Fibroblast of skin of right biceps (primary cell): ENCODE measurements around the gene NECTIN4.
"Not testable (repeated sequence)": the region's sequence is repeated elsewhere in the genome, so short reads cannot be mapped to it uniquely, and the experiment has no call there.

Source experiments
- DNase-seq: peaks from one replicate; pipeline ENCODE4 v3.0.0-alpha.2; 2013

NECTIN4 gene

DNA sequence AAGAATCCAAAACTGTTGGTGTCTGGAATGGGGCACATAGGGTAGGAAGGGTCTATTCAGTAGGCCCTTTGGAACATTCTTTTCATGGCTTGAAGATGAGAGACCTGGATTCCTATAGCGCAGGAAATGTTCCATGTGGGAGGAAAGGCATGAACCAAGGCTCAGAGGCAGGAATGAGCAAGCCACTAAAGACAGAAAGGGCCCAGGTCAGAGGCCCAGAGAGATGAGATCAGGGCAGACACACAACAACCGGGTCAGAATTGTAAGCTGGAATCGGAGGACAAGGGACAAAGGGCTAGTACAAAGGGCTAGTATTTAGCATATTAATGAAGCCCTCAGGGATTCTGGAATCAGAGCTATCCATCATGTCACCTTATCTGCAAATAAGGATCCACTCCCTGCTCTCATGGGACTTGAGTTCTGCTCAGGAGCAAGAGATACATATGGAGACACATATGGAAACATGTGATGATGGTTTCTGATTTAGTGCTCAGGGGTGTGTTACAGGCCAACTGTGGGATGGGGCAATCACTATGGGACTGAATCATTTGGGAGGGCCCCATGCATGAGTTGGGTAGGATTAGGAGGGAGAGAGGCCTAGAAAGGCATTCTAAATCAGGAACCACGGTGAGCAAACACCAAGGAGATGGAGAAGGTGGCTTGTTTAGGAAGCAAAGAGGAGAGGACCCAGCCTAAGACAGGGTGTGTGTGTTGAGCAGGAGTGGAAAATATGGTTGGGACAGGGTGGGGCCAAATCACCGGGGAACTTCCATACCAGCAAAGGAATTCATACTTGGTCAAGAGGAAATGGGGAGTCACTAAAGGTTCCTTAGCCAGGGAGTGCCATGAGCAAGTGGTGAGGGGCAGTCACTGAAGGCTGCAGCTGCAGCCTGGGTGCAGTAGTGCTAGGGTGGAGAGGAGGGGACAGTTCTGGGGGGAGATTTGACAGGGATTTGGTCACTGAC, 8.6 kb downstream of the NECTIN4 start:
- peak; percentile 51 for DNase-seq

DNA sequence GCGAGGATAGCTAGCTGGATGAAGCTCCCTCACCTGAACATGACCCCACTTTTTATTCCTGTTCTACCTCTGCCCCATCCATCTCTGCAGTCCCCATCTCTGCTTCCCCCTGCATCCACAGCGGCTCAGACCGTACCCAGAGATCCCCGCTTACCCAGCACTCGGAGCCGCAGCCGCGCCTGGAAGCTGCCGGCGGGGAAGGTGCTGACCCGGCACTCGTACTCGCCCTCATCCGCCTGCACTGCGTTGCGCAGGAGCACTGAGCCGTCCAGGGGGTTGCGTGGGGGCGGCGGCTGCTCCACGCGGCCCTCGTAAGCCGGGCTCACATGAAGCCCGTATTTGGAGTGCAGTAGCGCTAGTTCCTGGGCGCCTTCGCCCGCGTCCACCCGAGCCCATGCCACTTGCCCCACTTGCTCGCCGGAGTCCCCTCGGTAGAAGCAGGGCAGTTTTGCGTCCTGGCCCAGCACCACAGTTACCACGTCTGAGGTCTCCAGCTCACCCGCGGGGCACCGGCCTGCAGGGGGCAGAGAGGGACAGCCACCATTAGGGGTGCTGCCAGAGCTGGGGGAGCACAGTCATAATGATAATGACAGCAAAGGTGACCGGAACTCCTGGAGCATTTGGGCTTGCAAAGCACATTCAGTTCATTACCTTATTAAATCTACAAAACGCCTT, 9.8 kb downstream of the NECTIN4 start:
- no peak for DNase-seq

DNA sequence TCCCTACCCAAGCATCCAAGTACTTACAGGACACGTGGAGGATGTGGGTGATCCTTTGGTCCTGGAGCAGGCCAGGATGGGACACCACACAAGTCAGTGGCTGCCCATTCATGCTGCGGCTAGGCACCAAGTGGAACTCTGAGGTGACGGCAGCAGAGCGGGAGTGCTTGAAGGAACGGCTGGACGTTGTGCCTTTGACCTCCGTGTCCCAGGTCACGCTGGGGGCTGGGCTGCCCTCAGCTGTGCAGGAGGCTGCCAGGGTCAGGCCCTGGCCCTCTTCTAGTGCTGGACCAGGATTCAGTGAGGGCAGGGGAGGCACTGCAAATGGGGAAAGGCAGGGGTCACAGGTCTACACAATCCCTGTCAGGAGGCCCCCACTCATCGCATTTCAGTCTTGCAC, 11.9 kb downstream of the NECTIN4 start:
- DNase-seq: no peak

DNA sequence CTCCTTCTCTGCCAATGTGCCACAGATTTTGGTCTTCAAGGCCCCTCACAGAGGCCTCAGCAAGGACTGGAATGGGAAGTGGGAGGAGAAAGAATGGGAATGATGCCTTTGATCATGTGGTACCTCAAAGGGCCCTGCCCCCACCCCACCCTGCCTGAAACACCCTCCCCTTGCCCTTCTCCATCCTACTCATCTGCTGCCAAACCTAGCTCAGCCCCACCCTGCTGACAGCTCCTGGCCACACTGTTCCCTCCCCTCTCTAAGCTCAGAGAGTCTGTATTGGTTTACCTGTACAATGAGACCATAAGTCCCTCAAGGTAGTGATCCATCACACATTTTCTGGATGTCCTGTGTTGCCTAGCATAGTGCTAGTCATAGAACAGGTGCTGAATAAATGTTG, 12.9 kb downstream of the NECTIN4 start:
- DNase-seq: no peak

DNA sequence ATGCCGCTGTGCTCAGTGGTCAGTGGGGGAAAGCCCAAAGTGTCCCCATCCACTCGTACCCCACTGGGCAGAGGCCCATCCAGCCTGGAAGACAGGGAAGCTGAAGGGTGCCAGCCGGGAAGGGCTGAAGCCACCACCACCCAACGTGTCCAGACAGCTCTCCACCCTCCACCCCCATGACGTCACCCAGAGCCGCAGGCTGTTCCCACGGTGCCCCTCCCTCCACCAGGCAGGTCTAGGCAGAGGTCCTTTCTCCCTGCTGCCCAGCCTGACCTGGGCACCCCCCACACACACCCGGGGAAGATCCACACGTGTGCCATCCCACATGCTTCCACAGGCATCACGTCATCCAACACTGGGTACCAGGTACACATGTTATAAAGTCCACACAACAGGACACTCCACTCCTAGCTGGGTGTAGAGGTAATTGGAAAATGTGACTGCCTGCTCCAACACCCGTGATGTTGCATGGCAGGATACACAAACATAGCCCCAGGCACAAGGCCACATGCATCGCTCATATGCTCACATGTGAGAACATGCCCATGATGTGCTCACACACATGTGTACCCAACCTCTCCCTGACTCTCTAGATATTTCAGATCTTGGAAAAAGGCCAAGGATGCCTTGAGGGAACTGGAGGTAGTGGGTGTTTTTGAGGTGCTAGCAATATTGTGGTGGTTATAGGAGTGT, 14.5 kb downstream of the NECTIN4 start:
- no peak for DNase-seq

DNA sequence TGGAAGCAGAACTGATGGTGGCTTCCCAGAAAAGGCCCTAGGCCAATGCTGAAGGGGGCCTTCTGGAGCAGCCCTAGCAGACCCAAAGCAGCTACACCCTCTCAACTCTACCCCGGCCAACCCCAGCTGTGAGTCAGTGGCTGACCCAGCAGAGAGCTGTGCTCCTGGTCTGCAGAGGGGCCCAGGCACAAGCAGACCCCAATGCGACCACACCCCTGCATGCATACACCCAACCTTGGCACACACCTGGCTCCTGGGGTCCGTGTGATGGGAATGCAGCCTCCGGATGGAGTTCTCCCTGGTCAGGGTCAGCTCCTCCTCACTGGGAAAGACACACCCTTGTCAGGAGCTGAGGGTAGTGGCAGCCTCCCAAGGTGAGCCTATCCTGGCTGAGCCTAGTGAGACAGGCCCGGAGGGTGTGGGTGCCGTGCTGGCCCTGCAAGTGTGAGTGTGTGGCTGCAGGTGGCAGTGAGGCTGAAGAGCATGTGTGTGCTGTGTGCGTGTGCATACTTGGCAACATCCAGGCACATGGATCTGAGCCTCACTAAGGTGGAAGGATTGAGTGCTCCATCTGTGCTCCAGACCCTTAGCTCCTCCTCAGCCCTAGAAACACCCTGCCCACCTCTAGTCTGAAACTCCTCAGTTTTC, 15.8 kb downstream of the NECTIN4 start:
- no peak for DNase-seq

DNA sequence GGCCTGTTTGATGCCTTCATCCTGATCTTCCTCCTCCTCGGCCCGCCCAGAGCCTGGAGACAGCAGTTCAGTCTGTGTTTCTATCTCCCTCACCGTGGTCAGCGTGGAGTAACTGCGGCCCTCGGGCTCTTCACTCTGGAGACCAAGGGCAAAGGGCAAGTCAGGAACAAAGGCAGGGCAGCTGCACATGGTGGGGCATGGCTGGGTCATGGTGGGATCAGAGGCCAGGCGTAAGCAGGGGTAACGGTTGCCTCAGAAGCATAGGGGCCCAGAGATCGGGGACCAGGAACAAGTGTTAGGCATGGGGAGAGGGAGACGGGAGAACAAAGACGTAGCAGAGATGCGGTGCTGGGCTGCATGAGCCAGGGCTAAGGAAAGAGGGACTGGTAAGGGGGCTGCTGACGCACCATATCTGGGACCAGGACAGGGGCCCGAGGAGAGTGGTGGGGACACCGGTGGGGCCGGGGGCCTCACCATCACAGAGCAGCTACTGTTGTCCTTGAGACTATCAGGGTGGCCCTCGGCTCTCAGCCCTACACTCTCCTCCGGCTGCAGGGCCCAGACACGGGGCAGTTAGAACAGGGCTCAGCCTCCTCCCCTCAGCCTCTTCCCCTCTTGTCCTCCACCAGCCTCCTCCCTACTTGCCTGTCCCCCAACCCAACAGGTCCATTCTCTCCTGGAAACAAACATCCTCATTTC, 16.5 kb downstream of the NECTIN4 start:
- DNase-seq: no peak

DNA sequence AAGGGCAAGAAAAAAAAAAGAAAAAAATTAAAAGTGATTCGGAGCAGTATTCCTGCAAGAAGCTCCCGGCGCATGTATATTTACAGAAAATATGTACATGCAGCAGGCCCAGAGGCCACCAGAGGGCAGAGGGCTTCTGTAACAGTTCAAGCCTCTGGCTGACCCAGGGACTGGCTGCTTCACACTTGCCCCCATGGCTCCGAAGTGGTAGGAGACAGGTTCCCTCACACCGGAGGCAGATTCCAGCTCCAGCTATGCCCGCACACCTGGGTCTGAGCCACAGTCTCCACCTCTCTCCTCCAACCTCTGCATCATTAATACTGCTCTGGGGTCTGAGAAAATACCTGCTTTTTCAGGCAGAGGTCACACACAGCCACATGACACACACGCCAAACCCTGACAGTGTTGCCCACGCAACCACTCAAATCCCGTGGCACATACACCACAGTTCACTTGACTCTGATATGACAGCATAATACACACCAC, 17.4 kb downstream of the NECTIN4 start:
- DNase-seq: peak; percentile 52

DNA sequence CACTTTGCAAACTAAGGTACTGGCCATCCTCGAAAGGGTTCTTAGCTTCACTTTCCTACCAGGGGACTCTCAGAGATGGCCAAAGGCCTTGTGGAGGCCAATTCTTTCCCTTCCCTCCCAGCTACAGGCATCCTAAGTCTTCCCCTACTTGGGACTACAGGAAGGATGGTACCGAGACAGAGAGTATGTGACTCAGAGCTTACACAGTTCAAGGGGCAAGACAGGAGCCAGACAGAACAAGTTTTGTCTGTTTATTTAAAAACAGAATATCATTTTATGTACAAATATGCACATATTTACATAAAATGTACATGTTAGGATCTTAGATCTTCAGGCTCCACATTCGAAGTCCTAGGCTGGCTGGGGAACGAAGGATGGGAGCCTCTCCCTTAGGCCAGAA, 18.6 kb downstream of the NECTIN4 start:
- no peak for DNase-seq

DNA sequence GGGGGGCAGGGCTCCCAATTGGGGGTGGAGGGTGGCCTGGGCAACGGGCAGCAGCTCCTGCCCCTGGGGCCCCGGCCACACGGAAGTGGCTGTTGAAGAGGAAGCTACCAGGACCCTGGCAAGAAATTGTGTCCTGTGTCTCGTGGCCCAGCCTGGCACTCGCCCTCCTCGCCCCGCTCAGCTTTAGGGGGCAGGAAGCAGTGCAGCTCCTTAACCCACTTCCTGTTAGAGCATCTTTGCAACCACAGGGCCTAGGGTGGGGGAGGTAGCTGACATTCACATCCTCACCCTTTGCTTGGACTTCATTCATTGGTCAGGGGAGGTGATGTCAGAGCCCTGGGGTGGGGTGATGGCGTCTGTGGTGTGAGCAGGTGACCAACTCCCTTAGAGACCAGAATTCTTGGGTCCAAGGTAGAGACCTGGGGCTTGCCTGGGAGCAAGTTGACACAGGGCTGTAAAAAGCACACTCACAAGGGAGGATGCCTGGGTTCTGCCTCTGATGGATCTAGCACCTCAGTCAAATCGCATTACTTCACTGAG, 19.6 kb downstream of the NECTIN4 start, which contains the start of gene ARHGAP30:
ARHGAP30 (minus strand) TSS at position 161 of the 540 bp plus-strand sequence. CDS start 267 bp downstream, outside the sequence.
- peak; percentile 20 for DNase-seq

DNA sequence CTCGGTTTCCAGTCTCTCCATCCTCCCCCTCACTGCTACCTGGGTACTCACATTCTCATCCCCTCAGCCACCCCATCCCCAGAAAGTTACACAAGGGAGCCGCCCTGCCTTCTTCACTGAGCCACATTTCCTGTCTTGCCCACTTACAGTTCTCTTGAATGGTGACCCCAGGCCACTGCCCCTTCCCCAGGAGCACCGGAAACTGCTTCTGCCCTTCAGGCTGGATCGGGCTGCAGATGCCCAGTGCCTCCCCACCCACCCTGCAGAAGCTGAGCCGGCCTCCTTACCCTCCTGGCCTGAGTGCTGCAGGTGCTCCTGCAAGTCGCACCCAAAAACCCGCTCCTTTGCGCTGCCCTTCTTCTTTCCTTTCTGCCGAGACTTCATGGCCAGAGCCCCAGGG, 20.1 kb downstream of the NECTIN4 start:
- DNase-seq: no peak

DNA sequence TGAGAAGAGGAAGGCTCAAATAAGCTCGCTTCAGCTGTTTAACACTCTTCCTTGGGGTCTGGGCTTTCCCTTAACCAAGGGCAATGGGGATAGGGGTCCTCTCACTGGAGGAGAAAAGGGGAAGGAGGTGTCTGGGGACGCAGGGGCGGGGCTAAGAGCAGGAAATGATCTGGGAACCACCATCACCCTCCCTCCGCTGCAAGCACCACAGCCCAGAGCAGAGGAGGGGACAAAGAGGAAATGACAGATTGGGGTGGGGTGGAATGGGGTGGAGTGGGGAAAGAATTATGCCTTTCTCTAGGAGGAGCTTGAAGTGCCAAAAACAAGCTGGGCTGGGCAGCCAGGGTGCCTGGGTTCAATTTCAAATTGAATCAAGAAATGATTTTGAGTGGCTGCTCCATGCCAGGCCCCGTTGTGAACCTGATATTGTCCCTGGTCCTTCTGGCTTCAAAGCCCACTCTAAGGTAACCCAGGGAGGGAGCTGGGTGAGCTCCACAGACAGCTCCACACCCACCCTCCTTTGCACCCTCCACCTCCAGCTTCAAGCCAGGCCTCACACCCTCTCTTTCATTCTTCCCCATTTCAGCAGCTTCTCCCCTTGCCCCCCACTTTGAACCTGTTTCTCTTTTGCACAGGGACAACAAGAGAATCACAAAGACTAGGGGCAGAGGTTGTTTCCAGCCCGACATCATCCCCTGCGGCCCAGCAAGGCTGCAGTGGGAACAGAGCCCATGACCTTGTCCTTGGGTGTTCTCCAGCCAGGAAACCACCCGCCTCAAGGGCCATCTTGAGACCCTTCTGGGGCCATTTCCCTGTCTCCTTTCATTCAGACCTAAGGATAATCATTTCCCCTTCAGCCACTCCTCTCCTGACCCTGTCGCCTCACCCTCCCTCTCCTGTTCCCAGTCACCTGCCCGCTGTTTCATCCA, 20.8 kb downstream of the NECTIN4 start:
- DNase-seq: peak; percentile 17

DNA sequence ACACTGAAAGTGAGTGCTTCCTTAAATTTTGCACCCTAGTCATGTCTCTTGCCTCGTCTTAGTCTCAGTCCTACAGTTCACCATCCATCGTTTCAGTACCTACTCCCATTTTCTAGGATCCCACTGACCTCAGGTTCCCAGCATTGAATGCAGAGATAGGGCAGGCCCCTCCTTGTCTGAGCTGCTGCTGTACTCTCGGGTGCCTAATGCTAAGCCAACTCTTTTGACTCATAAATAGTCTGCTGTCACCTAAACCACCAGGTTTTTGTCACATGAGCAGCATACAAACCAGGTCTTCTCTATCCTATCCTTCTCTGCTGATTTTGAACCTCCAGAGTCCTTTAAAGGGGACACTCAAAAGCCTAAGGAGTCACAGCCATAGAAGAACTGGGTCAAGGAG, 22.7 kb downstream of the NECTIN4 start:
- no peak for DNase-seq

DNA sequence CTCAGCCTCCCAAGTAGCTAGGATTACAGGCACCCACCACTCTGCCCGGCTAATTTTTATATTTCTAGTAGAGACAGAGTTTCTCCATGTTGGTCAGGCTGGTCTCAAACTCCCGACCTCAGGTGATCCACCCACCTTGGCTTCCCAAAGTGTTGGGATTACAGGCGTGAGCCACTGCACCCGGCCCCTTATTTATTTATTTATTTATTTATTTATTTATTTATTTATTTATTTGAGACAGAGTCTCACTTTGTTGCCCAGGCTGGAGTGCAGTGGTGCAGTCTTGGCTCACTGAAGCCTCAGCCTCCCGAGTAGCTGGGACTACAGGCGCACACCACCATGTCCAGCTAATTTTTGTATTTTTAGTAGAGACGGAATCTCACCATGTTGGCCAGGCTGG, 23.7 kb downstream of the NECTIN4 start:
- DNase-seq: not testable (repeated sequence)

DNA sequence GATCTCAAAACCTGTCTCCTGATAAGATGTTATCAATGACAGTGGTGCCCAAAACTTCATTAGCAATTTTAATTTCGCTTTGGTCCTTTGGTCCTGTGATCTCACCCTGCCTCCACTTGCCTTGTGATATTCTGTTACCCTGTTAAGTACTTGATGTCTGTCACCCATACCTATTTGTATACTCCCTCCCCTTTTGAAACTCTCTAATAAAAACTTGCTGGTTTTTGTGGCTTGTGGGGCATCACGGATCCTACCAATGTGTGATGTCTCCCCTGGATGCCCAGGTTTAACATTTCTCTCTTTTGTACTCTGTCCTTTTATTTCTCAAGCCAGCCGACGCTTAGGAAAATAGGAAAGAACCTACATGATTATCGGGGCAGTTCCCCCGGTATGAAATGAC, 25.4 kb downstream of the NECTIN4 start:
- not testable (repeated sequence) for DNase-seq

DNA sequence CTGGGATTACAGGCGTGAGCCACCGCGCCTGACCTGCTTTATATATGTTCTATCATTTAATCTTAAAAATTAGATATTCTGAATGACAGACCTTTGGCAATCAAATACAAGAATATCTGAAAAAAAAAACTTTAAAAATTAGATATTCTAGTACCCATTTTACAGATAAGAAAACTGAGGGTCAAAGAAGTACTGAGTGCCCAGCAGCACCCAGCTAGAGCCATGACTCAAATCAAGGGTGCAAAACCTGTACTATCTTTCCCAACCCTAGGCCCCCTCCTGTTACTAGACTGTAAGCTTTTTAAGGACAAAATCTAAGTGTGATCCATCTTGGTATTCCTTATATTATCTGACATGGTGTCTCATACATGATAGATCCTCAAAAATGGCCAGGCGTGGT, 27.9 kb downstream of the NECTIN4 start:
- DNase-seq: no peak

DNA sequence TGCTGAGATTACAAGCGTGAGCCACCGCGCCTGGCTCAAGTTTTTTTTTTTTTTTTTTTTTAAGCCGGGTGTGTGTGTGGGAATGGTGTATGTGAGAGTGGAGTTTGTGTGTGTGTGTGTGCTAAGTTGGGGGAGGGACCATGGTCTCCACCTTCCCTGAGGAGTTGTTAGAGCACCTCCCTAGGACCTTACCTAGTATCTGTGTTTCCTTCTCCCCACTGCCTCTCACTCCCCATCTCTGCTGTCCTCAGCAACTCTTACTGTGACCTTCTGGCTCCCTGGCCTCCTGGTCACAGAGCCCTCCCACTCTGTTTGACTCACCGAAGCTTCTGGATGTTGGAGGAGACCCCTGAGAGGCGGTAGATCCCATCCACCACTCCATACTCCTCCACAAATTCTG, 30.1 kb downstream of the NECTIN4 start:
- no peak for DNase-seq

DNA sequence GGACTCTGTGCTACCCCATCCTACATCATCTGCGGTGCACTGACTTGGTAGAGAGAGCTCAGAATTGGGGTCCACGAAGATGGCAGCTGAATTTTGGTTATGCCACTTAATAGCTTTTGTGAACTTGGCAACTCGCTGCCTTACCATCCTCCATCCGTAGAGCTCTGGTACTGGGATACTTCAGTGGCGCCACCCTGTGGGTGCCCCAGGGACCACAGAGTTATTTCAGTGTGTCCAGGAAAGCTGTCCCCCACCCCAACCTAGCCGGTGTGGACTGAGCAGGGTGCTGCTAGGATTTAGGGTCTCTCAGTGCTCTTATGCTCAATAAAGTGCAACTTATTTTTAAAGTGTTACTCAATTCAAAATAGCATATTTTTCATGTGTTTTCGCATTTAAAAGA, 34.6 kb downstream of the NECTIN4 start:
- DNase-seq: no peak

DNA sequence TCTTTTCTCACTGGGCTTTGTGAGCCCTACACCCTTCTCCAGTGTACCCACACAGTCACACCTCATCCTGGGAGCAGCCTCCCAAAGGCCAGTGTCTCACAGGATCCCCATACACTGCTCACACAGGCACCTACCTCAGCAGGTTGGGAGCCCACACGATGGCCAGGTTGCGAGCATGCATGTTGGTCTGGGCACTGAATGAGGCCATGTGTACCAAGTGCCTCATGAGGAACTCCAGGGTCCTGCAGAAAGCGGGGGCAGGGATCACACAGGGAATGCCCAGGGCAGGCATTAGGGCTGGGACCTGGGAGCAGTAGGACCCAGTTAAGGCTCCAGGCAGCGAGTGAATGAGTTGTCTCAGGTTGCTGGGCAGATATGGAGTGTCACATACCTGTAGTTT, 35.1 kb downstream of the NECTIN4 start:
- DNase-seq: no peak

DNA sequence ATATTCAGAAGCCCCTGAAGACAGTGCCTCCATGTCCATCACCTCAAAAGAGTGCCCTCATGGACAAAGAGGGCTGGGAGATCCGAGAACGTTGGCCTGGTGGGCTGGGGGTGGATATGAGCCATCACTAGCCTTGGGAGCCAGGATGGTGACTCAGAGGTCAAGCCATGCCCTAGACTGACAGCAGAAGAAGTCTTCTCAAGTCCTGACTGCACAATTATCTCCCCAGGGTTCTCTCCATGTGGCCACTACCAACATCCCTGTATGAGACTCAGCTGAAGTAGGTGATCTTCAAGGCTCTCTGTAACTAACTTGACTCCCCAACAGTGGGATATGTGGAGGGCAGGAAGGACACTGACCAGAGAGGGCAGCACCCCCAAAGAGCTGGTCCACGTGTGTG, 36.5 kb downstream of the NECTIN4 start:
- no peak for DNase-seq

DNA sequence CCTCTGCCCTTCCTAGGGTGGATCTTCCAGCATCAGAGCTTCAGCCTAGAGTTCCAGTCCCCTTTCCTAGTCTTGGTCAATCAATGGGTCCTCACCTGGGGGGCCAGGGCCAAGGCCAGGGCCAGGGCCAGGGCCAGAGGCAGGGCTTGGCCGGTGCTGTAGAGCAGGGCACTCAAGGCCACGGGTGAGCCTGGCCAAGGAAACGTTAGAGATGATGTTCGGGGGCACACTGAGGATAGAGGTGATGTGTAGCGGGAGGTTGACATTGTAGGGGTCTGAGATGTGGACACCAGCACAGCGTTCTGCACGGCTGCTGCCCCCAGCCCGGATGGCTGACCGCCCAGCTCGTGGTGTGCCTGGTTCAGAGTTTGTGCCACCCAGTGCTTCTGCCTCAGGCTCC, 38.1 kb downstream of the NECTIN4 start:
- no peak for DNase-seq
